Hepatocyte (in vitro differentiated cells): Measurements from ENCODE around the gene SMIM17. TPM values are rescaled to one million over a fixed set of nuclear protein-coding genes. Genes with fewer than 3 reads are reported as not detected.

ENCODE experiments used
- DNase-seq: peaks from one replicate; pipeline ENCODE4 v3.0.0-alpha.2; 2016; ENCODE audit warnings: low spot score
- H2AFZ ChIP-seq: fragments of 200-600 bp; sonication (generic); 2 replicates; pipeline ENCODE4 v1.6.0; 2016; ENCODE audit warnings: antibody characterized with exemption, mild to moderate bottlenecking
- H3K27ac ChIP-seq: fragments of 200-600 bp; sonication (generic); 2 replicates; pipeline ENCODE4 v1.5.1; 2016; ENCODE audit warnings: mild to moderate bottlenecking
- H3K27me3 ChIP-seq: fragments of 200-600 bp; sonication (generic); 2 replicates; pipeline ENCODE4 v1.6.1; 2016
- H3K36me3 ChIP-seq: fragments of 200-600 bp; sonication (generic); replicated peaks from 2 replicates; pipeline ENCODE4 v1.5.1; 2016; ENCODE audit warnings: low read depth; ENCODE audit not compliant: insufficient read depth
- H3K4me1 ChIP-seq: fragments of 200-600 bp; sonication (generic); 2 replicates; pipeline ENCODE4 v1.5.1; 2016; ENCODE audit warnings: mild to moderate bottlenecking, moderate library complexity; ENCODE audit not compliant: insufficient read depth
- H3K4me2 ChIP-seq: fragments of 200-600 bp; sonication (generic); 2 replicates; pipeline ENCODE4 v1.6.0; 2016
- H3K4me3 ChIP-seq: fragments of 200-600 bp; sonication (generic); 2 replicates; pipeline ENCODE4 v1.5.1; 2016; ENCODE audit warnings: mild to moderate bottlenecking
- H3K79me2 ChIP-seq: fragments of 200-600 bp; sonication (generic); 2 replicates; pipeline ENCODE4 v1.6.0; 2017; ENCODE audit warnings: mild to moderate bottlenecking
- H3K9me2 ChIP-seq: fragments of 200-600 bp; sonication (generic); replicated peaks from 2 replicates; pipeline ENCODE4 v1.6.0; 2017; ENCODE audit warnings: mild to moderate bottlenecking; ENCODE audit not compliant: insufficient read depth
- H3K9me3 ChIP-seq: fragments of 200-600 bp; sonication (generic); 2 replicates; pipeline ENCODE4 v1.5.1; 2016; ENCODE audit warnings: low read depth, mild to moderate bottlenecking
- H4K20me1 ChIP-seq: fragments of 200-600 bp; sonication (generic); 2 replicates; pipeline ENCODE4 v1.6.0; 2016; ENCODE audit warnings: mild to moderate bottlenecking; ENCODE audit not compliant: insufficient read depth, poor library complexity, severe bottlenecking
- EZH2 ChIP-seq: fragments of 200-600 bp; sonication (generic); IDR thresholded peaks from 2 replicates; pipeline ENCODE4 v1.6.1; 2016; ENCODE audit warnings: antibody characterized with exemption, mild to moderate bottlenecking, borderline replicate concordance
- EZH2phosphoT487 ChIP-seq: fragments of 200-600 bp; sonication (generic); IDR thresholded peaks from one replicate; pipeline ENCODE4 v1.6.1; 2018; ENCODE audit warnings: antibody characterized with exemption, mild to moderate bottlenecking, low read depth, moderate library complexity; ENCODE audit not compliant: unreplicated experiment, severe bottlenecking
- WGBS: methylation state at CpG from one replicate; pipeline ENCODE4 v1.1.6; 2016; ENCODE audit warnings: low lambda C conversion rate; ENCODE audit errors: missing lambda C conversion rate; 5-methylcytosine and 5-hydroxymethylcytosine counted together
- polyA plus RNA-seq: library from polyadenylated mRNA; unstranded; fragments of >200 nt; fragmentation: Nextera tagmentation; extraction: Ambion mirVana; gene quantifications from 2 replicates; pipeline ENCODE4 v1.2.1, GENCODE V29; 2016
- total RNA-seq: library from RNA; depleted of rRNA; stranded (reverse); fragments of >200 nt; gene quantifications from 2 replicates; pipeline ENCODE4 v1.2.3, GENCODE V29; 2014
- TF ChIP-seq, protein P1 (sequence below): fragments of 200-600 bp; sonication (generic); IDR thresholded peaks from 2 replicates; pipeline ENCODE4 v1.5.1; 2016; ENCODE audit warnings: antibody characterized with exemption, mild to moderate bottlenecking; ENCODE audit not compliant: poor library complexity

Gene SMIM17
- total and polyA plus RNA-seq, 2 experiments from 2014 or later = 0.45 TPM; not detected in 1

DNA sequence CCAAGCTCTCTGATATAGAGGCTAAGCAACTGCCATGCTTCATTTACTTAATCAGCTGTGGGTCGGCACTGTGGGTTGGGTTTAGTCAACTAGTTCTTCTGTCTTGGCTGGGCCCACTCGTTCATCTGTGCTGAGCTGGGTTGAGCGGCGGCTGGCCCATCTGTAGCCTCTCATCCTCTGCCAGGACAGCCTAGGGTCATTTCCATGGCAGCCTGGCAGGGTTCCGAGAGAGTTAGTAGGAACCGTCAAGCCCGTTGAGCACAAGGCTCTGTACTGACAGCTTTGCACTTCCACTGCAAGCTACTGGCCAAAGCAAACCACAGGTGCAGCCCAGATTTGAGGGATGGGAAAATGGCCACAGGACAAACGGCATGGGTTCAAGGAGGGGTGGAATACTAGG is 35.2 kb downstream of the SMIM17 start:
- H3K27me3 ChIP-seq = no peaks in the 10 kb centered on the region
- H3K27ac ChIP-seq = no peak overlapping the region
- TF ChIP-seq EZH2 (no peak), EZH2phosphoT487 (no peak)
- TF ChIP-seq, protein P1, sequence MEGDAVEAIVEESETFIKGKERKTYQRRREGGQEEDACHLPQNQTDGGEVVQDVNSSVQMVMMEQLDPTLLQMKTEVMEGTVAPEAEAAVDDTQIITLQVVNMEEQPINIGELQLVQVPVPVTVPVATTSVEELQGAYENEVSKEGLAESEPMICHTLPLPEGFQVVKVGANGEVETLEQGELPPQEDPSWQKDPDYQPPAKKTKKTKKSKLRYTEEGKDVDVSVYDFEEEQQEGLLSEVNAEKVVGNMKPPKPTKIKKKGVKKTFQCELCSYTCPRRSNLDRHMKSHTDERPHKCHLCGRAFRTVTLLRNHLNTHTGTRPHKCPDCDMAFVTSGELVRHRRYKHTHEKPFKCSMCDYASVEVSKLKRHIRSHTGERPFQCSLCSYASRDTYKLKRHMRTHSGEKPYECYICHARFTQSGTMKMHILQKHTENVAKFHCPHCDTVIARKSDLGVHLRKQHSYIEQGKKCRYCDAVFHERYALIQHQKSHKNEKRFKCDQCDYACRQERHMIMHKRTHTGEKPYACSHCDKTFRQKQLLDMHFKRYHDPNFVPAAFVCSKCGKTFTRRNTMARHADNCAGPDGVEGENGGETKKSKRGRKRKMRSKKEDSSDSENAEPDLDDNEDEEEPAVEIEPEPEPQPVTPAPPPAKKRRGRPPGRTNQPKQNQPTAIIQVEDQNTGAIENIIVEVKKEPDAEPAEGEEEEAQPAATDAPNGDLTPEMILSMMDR = no peak
- DNase-seq = no peak
- H2AFZ ChIP-seq = no peak overlapping the region
- WGBS = 82% methylated on average over 8 of the region's 8 CpGs
- no peaks in the 10 kb centered on the region for H3K9me3 ChIP-seq
- H3K36me3 ChIP-seq = no peaks in the 10 kb centered on the region
- no peaks in the 10 kb centered on the region for H4K20me1 ChIP-seq
- no peaks in the 10 kb centered on the region for H3K9me2 ChIP-seq
- H3K4me2 ChIP-seq = no peak overlapping the region
- no peaks in the 10 kb centered on the region for H3K79me2 ChIP-seq
- no peak overlapping the region for H3K4me3 ChIP-seq
- H3K4me1 ChIP-seq = no peaks in the 10 kb centered on the region

DNA sequence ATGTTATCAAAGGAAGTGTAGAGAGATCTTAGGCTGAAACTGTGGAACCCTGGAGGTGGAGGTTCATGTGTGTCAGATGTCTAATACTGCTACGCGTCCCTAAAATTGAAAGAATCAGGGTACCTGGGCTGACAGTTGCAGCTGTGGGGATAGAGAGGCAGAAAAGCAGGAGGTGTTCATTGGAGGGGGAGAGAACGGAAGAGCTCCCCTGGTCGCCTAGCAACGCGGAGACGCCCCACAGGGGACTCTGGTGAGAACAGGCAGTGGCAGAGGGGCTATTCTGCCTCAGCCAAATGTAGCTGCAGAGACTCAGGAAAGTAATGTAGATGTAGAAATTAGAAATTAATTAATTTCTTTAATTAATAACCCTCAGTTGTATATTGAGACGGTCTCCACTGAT is 38.7 kb downstream of the SMIM17 start:
- H4K20me1 ChIP-seq = no peaks in the 10 kb centered on the region
- H3K9me3 ChIP-seq = no peaks in the 10 kb centered on the region
- H3K4me3 ChIP-seq = no peak overlapping the region
- no peaks in the 10 kb centered on the region for H3K79me2 ChIP-seq
- TF ChIP-seq, protein P1 = no peak
- TF ChIP-seq EZH2phosphoT487 = no peak
- TF ChIP-seq EZH2 = no peak
- 88% methylated on average over 8 of the region's 8 CpGs for WGBS
- H3K4me1 ChIP-seq = no peaks in the 10 kb centered on the region
- DNase-seq = no peak
- H3K36me3 ChIP-seq = no peaks in the 10 kb centered on the region
- no peak overlapping the region for H3K4me2 ChIP-seq
- H3K27ac ChIP-seq = no peak overlapping the region
- no peak overlapping the region for H2AFZ ChIP-seq
- no peaks in the 10 kb centered on the region for H3K9me2 ChIP-seq
- no peaks in the 10 kb centered on the region for H3K27me3 ChIP-seq

DNA sequence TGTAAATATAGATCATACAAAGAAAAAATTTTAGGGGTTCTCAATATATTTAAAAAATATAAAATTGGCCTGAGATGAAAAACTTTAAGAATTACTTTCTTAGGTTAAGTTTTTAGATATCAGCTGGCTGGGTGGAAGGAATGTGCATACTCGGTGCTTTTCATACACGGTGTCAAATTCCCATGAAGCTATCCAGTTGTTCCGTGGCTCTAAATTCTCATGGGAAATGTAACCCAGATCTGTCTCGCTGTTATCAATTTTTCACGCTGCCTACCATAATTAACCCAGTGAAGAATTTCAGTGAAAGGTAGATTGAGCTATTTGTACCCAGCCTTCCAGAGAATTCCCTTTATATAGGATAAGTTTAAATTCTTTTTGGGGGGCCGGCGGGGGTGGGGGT is 40.2 kb downstream of the SMIM17 start:
- Histone ChIP-seq H2AFZ (no peak overlapping the region), H3K36me3 (no peaks in the 10 kb centered on the region), H3K4me3 (no peak overlapping the region), H3K4me1 (no peaks in the 10 kb centered on the region), H3K27me3 (no peaks in the 10 kb centered on the region), H4K20me1 (no peaks in the 10 kb centered on the region), H3K9me3 (no peaks in the 10 kb centered on the region), H3K9me2 (no peaks in the 10 kb centered on the region), H3K27ac (no peak overlapping the region), H3K4me2 (no peak overlapping the region), H3K79me2 (no peaks in the 10 kb centered on the region)
- no peak for DNase-seq
- 58% methylated on average over 7 of the region's 7 CpGs for WGBS
- no peak for TF ChIP-seq EZH2phosphoT487

DNA sequence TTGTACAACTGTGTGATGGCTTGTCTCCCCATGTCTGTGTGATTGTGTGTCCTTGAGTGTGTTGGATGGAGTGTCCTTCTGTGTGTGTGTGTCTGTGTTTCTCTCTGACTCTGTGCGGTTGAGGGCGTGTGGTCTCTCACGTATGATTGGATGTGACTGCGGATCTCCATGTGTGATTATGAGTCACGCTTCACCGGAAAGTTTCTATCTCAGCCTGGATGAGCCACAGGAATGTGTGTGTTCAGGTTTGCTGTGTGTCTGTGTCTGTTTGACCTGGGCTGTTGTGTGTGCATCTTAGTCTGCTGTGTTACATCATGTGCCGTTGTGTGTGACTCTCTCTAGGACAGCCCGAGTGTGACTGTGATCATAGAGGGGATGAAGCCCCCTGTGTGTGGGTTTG is 44.1 kb downstream of the SMIM17 start:
- H3K9me2 ChIP-seq = no peaks in the 10 kb centered on the region
- H3K9me3 ChIP-seq = no peaks in the 10 kb centered on the region
- no peaks in the 10 kb centered on the region for H4K20me1 ChIP-seq
- no peak overlapping the region for H3K4me2 ChIP-seq
- H3K27ac ChIP-seq = no peak overlapping the region
- no peak overlapping the region for H3K4me3 ChIP-seq
- no peaks in the 10 kb centered on the region for H3K36me3 ChIP-seq
- H3K79me2 ChIP-seq = no peaks in the 10 kb centered on the region
- WGBS = 79% methylated on average over 8 of the region's 8 CpGs
- TF ChIP-seq EZH2 (no peak), EZH2phosphoT487 (no peak)
- TF ChIP-seq, protein P1 = no peak
- DNase-seq = no peak
- no peaks in the 10 kb centered on the region for H3K4me1 ChIP-seq
- no peak overlapping the region for H2AFZ ChIP-seq
- H3K27me3 ChIP-seq = no peaks in the 10 kb centered on the region
